GM08714 (cell line): ENCODE data around the gene RHD.
A peak's percentile ranks its signal among the peaks of the same experiment; 100 is the strongest.
"Not testable (repeated sequence)": the region's sequence is repeated elsewhere in the genome, so short reads cannot be mapped to it uniquely, and the experiment has no call there.

ENCODE experiments used
- H3K4me3 ChIP-seq: fragments of 200-500 bp; sonication (Bioruptor generic); 2 replicates; pipeline ENCODE4 v1.5.1; 2014; ENCODE audit warnings: mild to moderate bottlenecking, low read length, inconsistent platforms

RHD gene

GRCh38 chr1:25288573-25289101, 16.3 kb downstream of the RHD start:
- H3K4me3 ChIP-seq = not testable (repeated sequence)

- not testable (repeated sequence) for H3K4me3 ChIP-seq
These were observed 17.7 kb downstream of the RHD start for GRCh38 chr1:25290043-25290442.

- H3K4me3 ChIP-seq = not testable (repeated sequence)
These were observed 21.1 kb downstream of the RHD start for GRCh38 chr1:25293426-25293825.

- H3K4me3 ChIP-seq = not testable (repeated sequence)
These were observed 22.8 kb downstream of the RHD start for GRCh38 chr1:25294889-25295826.

- not testable (repeated sequence) for H3K4me3 ChIP-seq
These were observed 24.2 kb downstream of the RHD start for GRCh38 chr1:25296501-25296900.

- not testable (repeated sequence) for H3K4me3 ChIP-seq
These were observed 28.4 kb downstream of the RHD start for GRCh38 chr1:25300729-25301128.

- not testable (repeated sequence) for H3K4me3 ChIP-seq
These were observed 30.0 kb downstream of the RHD start for GRCh38 chr1:25302330-25302729.

GRCh38 chr1:25304936-25305335, 32.6 kb downstream of the RHD start:
- not testable (repeated sequence) for H3K4me3 ChIP-seq

- not testable (repeated sequence) for H3K4me3 ChIP-seq
These were observed 35.9 kb downstream of the RHD start for GRCh38 chr1:25308168-25308567.

GRCh38 chr1:25309085-25309484, 36.8 kb downstream of the RHD start:
- H3K4me3 ChIP-seq = not testable (repeated sequence)

- H3K4me3 ChIP-seq = not testable (repeated sequence)
These were observed 37.2 kb downstream of the RHD start for GRCh38 chr1:25309486-25309885.

- H3K4me3 ChIP-seq = not testable (repeated sequence)
These were observed 40.6 kb downstream of the RHD start for GRCh38 chr1:25312806-25313470.

GRCh38 chr1:25320314-25320938, 48.1 kb downstream of the RHD start:
- H3K4me3 ChIP-seq = not testable (repeated sequence)

- not testable (repeated sequence) for H3K4me3 ChIP-seq
These were observed 49.8 kb downstream of the RHD start for GRCh38 chr1:25322127-25322526.

- H3K4me3 ChIP-seq = not testable (repeated sequence)
These were observed 52.1 kb downstream of the RHD start for GRCh38 chr1:25324407-25324806.

- not testable (repeated sequence) for H3K4me3 ChIP-seq
These were observed 55.8 kb downstream of the RHD start for GRCh38 chr1:25327864-25328790.

- H3K4me3 ChIP-seq = not testable (repeated sequence)
These were observed 56.5 kb downstream of the RHD start for GRCh38 chr1:25328791-25329185.

GRCh38 chr1:25329336-25329735, 57.0 kb downstream of the RHD start:
- not testable (repeated sequence) for H3K4me3 ChIP-seq

GRCh38 chr1:25329950-25330349, 57.6 kb downstream of the RHD start:
- H3K4me3 ChIP-seq = not testable (repeated sequence)

GRCh38 chr1:25336922-25337354, 64.6 kb downstream of the RHD start:
- peak overlapping the region; percentile 69 for H3K4me3 ChIP-seq
